DOHH2 (cell line): Measurements from ENCODE around the gene CNTD1.

Experiments used
- CTCF ChIP-seq: fragments of 200-600 bp; sonication (generic); IDR thresholded peaks from one replicate; pipeline ENCODE4 v1.5.1; 2014; ENCODE audit warnings: antibody characterized with exemption, mild to moderate bottlenecking, low read depth, low read length; ENCODE audit not compliant: poor library complexity, severe bottlenecking
- EZH2phosphoT487 ChIP-seq: fragments of 200-600 bp; sonication (generic); IDR thresholded peaks from 2 replicates; pipeline ENCODE4 v1.6.1; 2017; ENCODE audit warnings: borderline replicate concordance, mild to moderate bottlenecking, antibody characterized with exemption, low read length, moderate library complexity, mixed read lengths

GRCh38 chr17:42751628-42752027, 47.0 kb upstream of the CNTD1 start:
- TF ChIP-seq CTCF (no peak), EZH2phosphoT487 (no peak)
